GM10266 (cell line): Measurements from ENCODE around the gene MCC.

Experiments used
- DNase-seq: peaks from one replicate; pipeline ENCODE4 v3.0.0; 2012; ENCODE audit errors: extremely low spot score
- TF ChIP-seq, protein P1 (sequence below): IDR thresholded peaks from 2 replicates; pipeline ENCODE4 v1.5.1; 2012; ENCODE audit warnings: mild to moderate bottlenecking, low read depth; ENCODE audit not compliant: control insufficient read depth, insufficient read depth; ENCODE audit errors: missing control alignments

Gene MCC

GRCh38 chr5:113232667-113233066 lies 255.6 kb downstream of the MCC start:
- TF ChIP-seq, protein P1, sequence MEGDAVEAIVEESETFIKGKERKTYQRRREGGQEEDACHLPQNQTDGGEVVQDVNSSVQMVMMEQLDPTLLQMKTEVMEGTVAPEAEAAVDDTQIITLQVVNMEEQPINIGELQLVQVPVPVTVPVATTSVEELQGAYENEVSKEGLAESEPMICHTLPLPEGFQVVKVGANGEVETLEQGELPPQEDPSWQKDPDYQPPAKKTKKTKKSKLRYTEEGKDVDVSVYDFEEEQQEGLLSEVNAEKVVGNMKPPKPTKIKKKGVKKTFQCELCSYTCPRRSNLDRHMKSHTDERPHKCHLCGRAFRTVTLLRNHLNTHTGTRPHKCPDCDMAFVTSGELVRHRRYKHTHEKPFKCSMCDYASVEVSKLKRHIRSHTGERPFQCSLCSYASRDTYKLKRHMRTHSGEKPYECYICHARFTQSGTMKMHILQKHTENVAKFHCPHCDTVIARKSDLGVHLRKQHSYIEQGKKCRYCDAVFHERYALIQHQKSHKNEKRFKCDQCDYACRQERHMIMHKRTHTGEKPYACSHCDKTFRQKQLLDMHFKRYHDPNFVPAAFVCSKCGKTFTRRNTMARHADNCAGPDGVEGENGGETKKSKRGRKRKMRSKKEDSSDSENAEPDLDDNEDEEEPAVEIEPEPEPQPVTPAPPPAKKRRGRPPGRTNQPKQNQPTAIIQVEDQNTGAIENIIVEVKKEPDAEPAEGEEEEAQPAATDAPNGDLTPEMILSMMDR, result no peak
- no peak for DNase-seq

GRCh38 chr5:113232221-113232620 lies 256.0 kb downstream of the MCC start:
- DNase-seq, result no peak
- TF ChIP-seq, protein P1, result no peak

DNA sequence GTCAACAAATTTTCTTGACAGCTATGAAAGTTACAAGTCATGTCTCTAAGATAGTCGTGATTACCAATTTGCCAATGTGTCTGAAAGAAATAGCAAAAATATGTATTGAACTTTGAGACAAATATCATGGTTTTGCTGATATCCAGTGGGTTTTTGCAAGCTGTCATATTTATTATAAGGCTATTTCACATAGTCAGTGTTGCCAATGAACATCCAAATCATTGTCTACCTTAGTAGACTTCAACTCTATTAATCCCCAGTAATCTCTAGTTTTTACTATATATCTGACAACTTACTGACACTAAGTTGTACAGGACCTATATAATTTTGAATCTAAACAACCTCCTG lies 256.6 kb downstream of the MCC start:
- no peak for DNase-seq
- TF ChIP-seq, protein P1, result no peak

DNA sequence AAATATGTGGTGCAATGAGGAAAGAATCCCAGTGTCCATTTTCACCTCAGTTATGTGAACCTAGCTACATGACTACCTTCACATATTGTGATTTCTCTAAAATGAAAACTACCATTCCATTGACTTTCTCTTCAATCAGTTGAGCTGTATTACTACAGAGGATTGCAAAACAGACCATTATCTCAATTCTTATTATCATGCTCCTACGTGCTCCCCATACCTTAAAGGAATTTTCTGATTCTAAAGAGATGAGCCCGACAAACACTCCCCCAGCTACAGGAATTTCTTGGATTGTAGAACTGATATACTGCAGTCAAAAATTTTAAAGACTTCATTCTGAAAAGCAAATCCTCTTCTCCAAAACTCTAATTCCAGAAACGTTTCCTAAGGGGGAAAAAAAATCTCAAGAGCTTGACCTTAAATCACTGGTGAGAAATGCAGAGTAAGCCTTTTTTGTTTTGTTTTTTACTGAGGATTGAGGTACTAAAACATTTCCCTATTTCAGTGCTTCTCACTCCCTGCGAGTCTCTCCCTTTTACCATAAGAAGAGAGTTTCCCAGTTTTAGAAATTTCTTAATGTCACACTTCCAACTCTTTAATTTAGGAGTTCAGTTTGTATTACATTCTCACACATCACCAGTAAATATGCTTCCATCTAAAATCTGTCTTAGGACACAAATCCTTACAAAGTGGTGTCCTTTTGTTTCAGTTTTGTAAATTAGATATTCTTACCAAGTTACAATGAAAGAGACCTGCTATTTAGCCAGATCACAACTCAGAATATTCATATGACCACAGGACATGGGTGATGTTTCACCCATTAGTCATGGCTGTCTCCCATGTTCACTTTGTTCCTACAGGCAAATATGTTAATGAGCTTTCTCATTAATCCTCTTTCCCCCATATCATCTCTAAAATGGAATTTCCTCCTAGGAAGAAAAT lies 257.3 kb downstream of the MCC start:
- TF ChIP-seq, protein P1, result no peak
- no peak for DNase-seq

GRCh38 chr5:113227798-113228197 lies 260.5 kb downstream of the MCC start:
- DNase-seq, result no peak
- TF ChIP-seq, protein P1, result no peak

DNA sequence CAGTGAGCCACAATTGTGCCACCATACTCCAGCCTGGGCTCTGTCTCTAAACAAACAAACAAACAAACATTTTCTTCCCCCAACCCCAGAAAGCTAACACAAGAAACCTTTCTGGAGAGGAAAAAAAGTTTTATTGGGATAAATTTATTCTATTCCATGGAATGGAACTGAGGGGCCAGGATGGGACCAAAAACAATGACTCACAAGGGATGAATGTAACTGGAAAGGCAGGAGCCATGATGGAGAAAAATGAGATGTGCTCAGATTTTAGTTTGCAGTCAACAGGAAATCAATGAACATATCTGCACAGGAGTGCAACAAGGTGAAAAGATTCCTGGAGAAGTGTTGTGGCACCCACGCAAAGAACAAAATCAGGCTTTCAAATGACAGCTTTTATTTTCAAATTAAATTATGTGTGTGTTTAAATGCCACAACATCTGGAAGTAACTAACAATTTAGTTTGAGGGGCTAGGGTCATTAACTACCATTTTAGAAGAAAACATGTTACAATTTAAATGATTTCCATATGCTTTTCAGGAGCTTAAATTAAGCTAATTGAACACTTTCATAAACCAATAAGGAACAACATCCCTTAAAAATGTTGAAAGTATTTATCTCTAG lies 262.0 kb downstream of the MCC start:
- DNase-seq, result no peak
- TF ChIP-seq, protein P1, result no peak

GRCh38 chr5:113225259-113225658 lies 263.0 kb downstream of the MCC start:
- TF ChIP-seq, protein P1, result no peak
- DNase-seq, result no peak
